WTC11 (cell line): ENCODE data around the gene FAHD2A. TPM values are rescaled to one million over a fixed set of nuclear protein-coding genes. Genes with fewer than 3 reads are reported as not detected.

Experiments used
- ATAC-seq: fragments of 200-7000 bp; cut with Tn5 transposase; 2 replicates; pipeline ENCODE4 v1.10.0; 2021; ENCODE audit warnings: mild to moderate bottlenecking, moderate library complexity
- CTCF ChIA-PET: fragments of 300-600 bp; sonication (Branson Sonifier 250); formaldehyde crosslinking; loops from one replicate; lab custom pipeline; 2021; ENCODE audit warnings: antibody characterized with exemption; lab: Charles Lee
- POLR2A ChIA-PET: fragments of 350-600 bp; sonication (Branson Sonifier 250); formaldehyde crosslinking; loops from one replicate; lab custom pipeline; 2021; ENCODE audit warnings: antibody characterized with exemption; lab: Charles Lee
- DNase-seq: peaks from one replicate; pipeline ENCODE4 v3.0.0; 2021; ENCODE audit warnings: low spot score
- H3K27ac Mint-ChIP-seq: 2 replicates; pipeline ENCODE4 v1.8.0; 2021; ENCODE audit warnings: mixed read lengths
- H3K27me3 Mint-ChIP-seq: 2 replicates; pipeline ENCODE4 v1.8.0; 2021; ENCODE audit warnings: low read depth, mild to moderate bottlenecking, moderate library complexity, mixed read lengths
- H3K36me3 Mint-ChIP-seq: 2 replicates; pipeline ENCODE4 v1.8.0; 2021; ENCODE audit warnings: mixed read lengths
- H3K4me1 Mint-ChIP-seq: 2 replicates; pipeline ENCODE4 v1.8.0; 2022; ENCODE audit warnings: mixed read lengths
- H3K4me3 Mint-ChIP-seq: 2 replicates; pipeline ENCODE4 v1.8.0; 2021; ENCODE audit warnings: mild to moderate bottlenecking, moderate library complexity, mixed read lengths
- H3K9me3 Mint-ChIP-seq: 2 replicates; pipeline ENCODE4 v1.8.0; 2021; ENCODE audit warnings: mixed read lengths
- CREB1 ChIP-seq: sonication (generic); formaldehyde crosslinking; IDR thresholded peaks from 2 replicates; pipeline ENCODE4 v1.8.0; 2023; ENCODE audit warnings: mild to moderate bottlenecking, missing genetic modification reagents
- CREM ChIP-seq: sonication (generic); formaldehyde crosslinking; IDR thresholded peaks from 2 replicates; pipeline ENCODE4 v1.8.1; 2022; ENCODE audit warnings: mild to moderate bottlenecking, missing genetic modification reagents, moderate library complexity
- ELF4 ChIP-seq: sonication (generic); formaldehyde crosslinking; IDR thresholded peaks from 2 replicates; pipeline ENCODE4 v1.8.1; 2022; ENCODE audit warnings: low read depth, mild to moderate bottlenecking, moderate library complexity, missing genetic modification reagents
- ETV6 ChIP-seq: sonication (generic); formaldehyde crosslinking; IDR thresholded peaks from 2 replicates; pipeline ENCODE4 v1.8.1; 2022; ENCODE audit warnings: mild to moderate bottlenecking, missing genetic modification reagents
- HMGA2 ChIP-seq: fragments of 250-450 bp; sonication (Bioruptor Pico); IDR thresholded peaks from 2 replicates; pipeline ENCODE4 v1.4.0; 2021; ENCODE audit warnings: mild to moderate bottlenecking, moderate library complexity
- JUN ChIP-seq: sonication (generic); formaldehyde crosslinking; IDR thresholded peaks from 2 replicates; pipeline ENCODE4 v1.8.0; 2023; ENCODE audit warnings: mild to moderate bottlenecking, missing genetic modification reagents
- NFE2L1 ChIP-seq: sonication (generic); formaldehyde crosslinking; IDR thresholded peaks from 2 replicates; pipeline ENCODE4 v1.8.1; 2023; ENCODE audit warnings: missing genetic modification reagents
- NFYB ChIP-seq: sonication (generic); formaldehyde crosslinking; conservative IDR thresholded peaks from 2 replicates; pipeline ENCODE4 v1.8.0; 2022; ENCODE audit warnings: low read depth, missing genetic modification reagents
- OVOL2 ChIP-seq: fragments of 250-450 bp; sonication (Bioruptor Pico); IDR thresholded peaks from 2 replicates; pipeline ENCODE4 v1.9.0; 2021; ENCODE audit warnings: mild to moderate bottlenecking, borderline replicate concordance
- RELA ChIP-seq: sonication (generic); formaldehyde crosslinking; IDR thresholded peaks from 2 replicates; pipeline ENCODE4 v1.8.1; 2022; ENCODE audit warnings: missing genetic modification reagents, mild to moderate bottlenecking, borderline replicate concordance
- ZNF138 ChIP-seq: sonication (generic); formaldehyde crosslinking; conservative IDR thresholded peaks from 2 replicates; pipeline ENCODE4 v1.8.1; 2022; ENCODE audit warnings: mild to moderate bottlenecking, moderate library complexity, missing genetic modification reagents
- ZNF219 ChIP-seq: sonication (generic); formaldehyde crosslinking; IDR thresholded peaks from 2 replicates; pipeline ENCODE4 v1.8.0; 2023; ENCODE audit warnings: missing genetic modification reagents, mild to moderate bottlenecking, borderline replicate concordance
- ZNF423 ChIP-seq: fragments of 250-450 bp; sonication (Bioruptor Pico); IDR thresholded peaks from 2 replicates; pipeline ENCODE4 v2.1.2; 2022; ENCODE audit warnings: mild to moderate bottlenecking, moderate library complexity
- total RNA-seq: library from RNA; stranded (reverse); gene quantifications from 3 replicates; pipeline ENCODE4 v1.2.3, GENCODE V29; 2021
- TF ChIP-seq, protein P1 (sequence below): fragments of 250-450 bp; sonication (Bioruptor Pico); IDR thresholded peaks from 2 replicates; pipeline ENCODE4 v1.9.0; 2021; ENCODE audit warnings: mild to moderate bottlenecking, borderline replicate concordance
- TF ChIP-seq, protein P2 (sequence below): sonication (generic); formaldehyde crosslinking; IDR thresholded peaks from 2 replicates; pipeline ENCODE4 v1.8.0; 2023; ENCODE audit warnings: missing genetic modification reagents
- TF ChIP-seq, protein P3 (sequence below): sonication (generic); formaldehyde crosslinking; IDR thresholded peaks from 2 replicates; pipeline ENCODE4 v1.8.1; 2023; ENCODE audit warnings: mild to moderate bottlenecking, missing genetic modification reagents
- TF ChIP-seq, protein P4 (sequence below): sonication (generic); formaldehyde crosslinking; IDR thresholded peaks from 2 replicates; pipeline ENCODE4 v1.8.1; 2023; ENCODE audit warnings: mild to moderate bottlenecking, missing genetic modification reagents, moderate library complexity

Gene FAHD2A
- total RNA-seq, 1 experiment from 2014 or later: 47.9 TPM

DNA sequence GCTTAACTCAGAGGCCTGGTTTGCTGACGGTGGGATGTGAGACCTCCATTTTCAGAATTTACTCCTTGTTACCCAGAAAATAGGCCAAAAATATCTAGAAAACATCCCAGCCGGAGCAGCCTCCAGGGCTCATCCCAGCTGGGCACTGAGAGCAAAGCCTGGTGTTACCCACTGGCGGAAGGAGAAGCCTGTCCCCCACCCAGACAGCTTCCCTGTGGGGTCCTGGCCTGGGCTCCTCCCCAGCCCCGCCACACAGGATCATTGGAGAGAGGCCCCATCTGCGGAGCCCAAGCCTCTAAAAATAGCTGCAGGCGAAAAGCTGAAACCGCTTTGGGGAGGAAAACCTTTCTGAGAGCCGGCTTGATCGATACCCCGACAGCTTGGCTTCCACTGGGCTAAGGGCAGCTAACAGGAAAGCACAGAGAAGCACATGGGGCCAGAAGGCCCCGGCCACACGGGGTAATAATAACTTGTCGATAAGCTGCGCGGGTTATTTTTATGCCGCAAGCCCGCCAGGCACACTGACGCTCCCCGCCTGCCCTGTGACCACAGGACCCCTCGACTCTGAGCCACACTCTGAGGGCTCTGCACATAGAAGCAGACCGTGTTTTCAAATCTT is 26.9 kb upstream of the FAHD2A start:
- TF ChIP-seq, protein P1, sequence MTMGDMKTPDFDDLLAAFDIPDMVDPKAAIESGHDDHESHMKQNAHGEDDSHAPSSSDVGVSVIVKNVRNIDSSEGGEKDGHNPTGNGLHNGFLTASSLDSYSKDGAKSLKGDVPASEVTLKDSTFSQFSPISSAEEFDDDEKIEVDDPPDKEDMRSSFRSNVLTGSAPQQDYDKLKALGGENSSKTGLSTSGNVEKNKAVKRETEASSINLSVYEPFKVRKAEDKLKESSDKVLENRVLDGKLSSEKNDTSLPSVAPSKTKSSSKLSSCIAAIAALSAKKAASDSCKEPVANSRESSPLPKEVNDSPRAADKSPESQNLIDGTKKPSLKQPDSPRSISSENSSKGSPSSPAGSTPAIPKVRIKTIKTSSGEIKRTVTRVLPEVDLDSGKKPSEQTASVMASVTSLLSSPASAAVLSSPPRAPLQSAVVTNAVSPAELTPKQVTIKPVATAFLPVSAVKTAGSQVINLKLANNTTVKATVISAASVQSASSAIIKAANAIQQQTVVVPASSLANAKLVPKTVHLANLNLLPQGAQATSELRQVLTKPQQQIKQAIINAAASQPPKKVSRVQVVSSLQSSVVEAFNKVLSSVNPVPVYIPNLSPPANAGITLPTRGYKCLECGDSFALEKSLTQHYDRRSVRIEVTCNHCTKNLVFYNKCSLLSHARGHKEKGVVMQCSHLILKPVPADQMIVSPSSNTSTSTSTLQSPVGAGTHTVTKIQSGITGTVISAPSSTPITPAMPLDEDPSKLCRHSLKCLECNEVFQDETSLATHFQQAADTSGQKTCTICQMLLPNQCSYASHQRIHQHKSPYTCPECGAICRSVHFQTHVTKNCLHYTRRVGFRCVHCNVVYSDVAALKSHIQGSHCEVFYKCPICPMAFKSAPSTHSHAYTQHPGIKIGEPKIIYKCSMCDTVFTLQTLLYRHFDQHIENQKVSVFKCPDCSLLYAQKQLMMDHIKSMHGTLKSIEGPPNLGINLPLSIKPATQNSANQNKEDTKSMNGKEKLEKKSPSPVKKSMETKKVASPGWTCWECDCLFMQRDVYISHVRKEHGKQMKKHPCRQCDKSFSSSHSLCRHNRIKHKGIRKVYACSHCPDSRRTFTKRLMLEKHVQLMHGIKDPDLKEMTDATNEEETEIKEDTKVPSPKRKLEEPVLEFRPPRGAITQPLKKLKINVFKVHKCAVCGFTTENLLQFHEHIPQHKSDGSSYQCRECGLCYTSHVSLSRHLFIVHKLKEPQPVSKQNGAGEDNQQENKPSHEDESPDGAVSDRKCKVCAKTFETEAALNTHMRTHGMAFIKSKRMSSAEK (CRISPR knock-in tag): no peak
- TF ChIP-seq HMGA2 (CRISPR knock-in tag) (no peak), NFE2L1 (CRISPR knock-in tag) (no peak), ETV6 (CRISPR knock-in tag) (no peak), JUN (CRISPR knock-in tag) (no peak), ZNF138 (CRISPR knock-in tag) (no peak), ZNF423 (CRISPR knock-in tag) (no peak), ELF4 (CRISPR knock-in tag) (no peak), NFYB (CRISPR knock-in tag) (no peak)
- TF ChIP-seq, protein P2, sequence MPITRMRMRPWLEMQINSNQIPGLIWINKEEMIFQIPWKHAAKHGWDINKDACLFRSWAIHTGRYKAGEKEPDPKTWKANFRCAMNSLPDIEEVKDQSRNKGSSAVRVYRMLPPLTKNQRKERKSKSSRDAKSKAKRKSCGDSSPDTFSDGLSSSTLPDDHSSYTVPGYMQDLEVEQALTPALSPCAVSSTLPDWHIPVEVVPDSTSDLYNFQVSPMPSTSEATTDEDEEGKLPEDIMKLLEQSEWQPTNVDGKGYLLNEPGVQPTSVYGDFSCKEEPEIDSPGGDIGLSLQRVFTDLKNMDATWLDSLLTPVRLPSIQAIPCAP (CRISPR knock-in tag): no peak
- TF ChIP-seq, protein P3, sequence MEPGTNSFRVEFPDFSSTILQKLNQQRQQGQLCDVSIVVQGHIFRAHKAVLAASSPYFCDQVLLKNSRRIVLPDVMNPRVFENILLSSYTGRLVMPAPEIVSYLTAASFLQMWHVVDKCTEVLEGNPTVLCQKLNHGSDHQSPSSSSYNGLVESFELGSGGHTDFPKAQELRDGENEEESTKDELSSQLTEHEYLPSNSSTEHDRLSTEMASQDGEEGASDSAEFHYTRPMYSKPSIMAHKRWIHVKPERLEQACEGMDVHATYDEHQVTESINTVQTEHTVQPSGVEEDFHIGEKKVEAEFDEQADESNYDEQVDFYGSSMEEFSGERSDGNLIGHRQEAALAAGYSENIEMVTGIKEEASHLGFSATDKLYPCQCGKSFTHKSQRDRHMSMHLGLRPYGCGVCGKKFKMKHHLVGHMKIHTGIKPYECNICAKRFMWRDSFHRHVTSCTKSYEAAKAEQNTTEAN (CRISPR knock-in tag): no peak
- TF ChIP-seq, protein P4, sequence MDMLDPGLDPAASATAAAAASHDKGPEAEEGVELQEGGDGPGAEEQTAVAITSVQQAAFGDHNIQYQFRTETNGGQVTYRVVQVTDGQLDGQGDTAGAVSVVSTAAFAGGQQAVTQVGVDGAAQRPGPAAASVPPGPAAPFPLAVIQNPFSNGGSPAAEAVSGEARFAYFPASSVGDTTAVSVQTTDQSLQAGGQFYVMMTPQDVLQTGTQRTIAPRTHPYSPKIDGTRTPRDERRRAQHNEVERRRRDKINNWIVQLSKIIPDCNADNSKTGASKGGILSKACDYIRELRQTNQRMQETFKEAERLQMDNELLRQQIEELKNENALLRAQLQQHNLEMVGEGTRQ (CRISPR knock-in tag): no peak
- TF ChIP-seq, all 79 proteins: peak for 0
- Mint-ChIP-seq H3K27ac (no peak overlapping the region), H3K27me3 (no peaks in the 10 kb centered on the region), H3K4me3 (no peak overlapping the region), H3K36me3 (no peaks in the 10 kb centered on the region), H3K4me1 (peaks cover 11% of the 10 kb centered on the region), H3K9me3 (no peaks in the 10 kb centered on the region)
- ChIA-PET CTCF (interaction anchor here (0.7 to 4.0 kb wide), 6 partner anchors 13 to 143 kb away, joined by 3 to 26 read pairs (median 4); no protein-coding TSS in a partner anchor), POLR2A (no interaction called here)
- ATAC-seq: no peak
- DNase-seq: no peak

DNA sequence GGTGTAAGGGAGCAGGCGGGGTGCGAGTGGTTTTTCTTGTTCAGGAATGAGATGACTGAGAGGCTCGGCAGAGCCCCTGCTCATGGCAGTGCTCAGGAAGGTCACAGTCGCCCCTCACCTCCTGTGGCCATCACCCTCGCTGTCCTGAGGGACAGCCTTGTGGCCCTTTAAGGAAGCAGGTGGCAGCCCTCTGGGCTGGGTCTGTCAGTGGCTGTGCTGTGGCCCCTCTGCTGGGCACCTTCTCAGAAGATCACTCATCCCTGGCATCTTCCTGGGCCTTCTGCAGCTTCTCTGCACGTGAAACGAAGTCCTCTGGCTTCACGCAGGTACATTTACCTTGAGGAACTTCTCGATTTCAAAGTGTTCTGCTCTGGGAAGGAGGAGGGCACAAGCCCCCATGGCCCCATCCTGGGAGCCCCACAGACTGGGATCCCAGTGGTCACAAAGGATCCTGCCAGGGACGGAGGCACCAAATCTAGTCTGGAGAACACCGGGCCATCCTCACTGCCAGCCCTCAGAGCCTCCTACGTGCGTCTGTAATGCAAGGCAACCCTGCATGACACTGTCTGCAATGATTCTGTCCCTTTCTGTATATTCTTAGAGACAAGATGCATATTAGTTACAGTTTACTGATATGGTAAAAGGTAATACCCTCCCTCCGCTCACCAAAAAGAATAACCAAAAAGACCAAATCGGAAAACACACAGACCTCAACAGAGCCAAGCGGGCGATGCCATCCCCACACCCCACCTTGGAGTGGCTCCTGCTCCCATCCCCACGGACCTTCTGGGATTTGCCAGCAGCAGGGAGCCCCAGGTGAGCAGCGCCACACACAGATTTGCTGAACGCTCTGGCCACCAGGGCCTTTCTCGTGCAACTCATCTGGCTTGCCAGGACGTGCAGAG is 25.9 kb upstream of the FAHD2A start:
- H3K9me3 Mint-ChIP-seq: no peaks in the 10 kb centered on the region
- no peaks in the 10 kb centered on the region for H3K27me3 Mint-ChIP-seq
- ChIA-PET POLR2A (no interaction called here), CTCF (interaction anchor here (0.8 to 5.0 kb wide), 5 partner anchors 12 to 88 kb away, joined by 3 to 88 read pairs (median 10); no protein-coding TSS in a partner anchor)
- no peaks in the 10 kb centered on the region for H3K36me3 Mint-ChIP-seq
- no peak overlapping the region for H3K27ac Mint-ChIP-seq
- no peak for ATAC-seq
- peaks cover 11% of the 10 kb centered on the region for H3K4me1 Mint-ChIP-seq
- DNase-seq: no peak
- TF ChIP-seq OVOL2: no peak
- TF ChIP-seq CREB1 (CRISPR knock-in tag): no peak
- TF ChIP-seq RELA (CRISPR knock-in tag): no peak
- no peak for TF ChIP-seq CREM
- no peak for TF ChIP-seq ZNF219
- no peak overlapping the region for H3K4me3 Mint-ChIP-seq
